Endothelial cell of hepatic sinusoid (primary cell): ENCODE results near the gene EPB41L2.
"Not testable (repeated sequence)": the region's sequence is repeated elsewhere in the genome, so short reads cannot be mapped to it uniquely, and the experiment has no call there.

Experiments
- in situ Hi-C: cut with HindIII; loops from 2 replicates; pipeline ENCODE4 v1.10.0; 2017; ENCODE audit warnings: low sequenced_read_pairs

EPB41L2 gene

GRCh38 chr6:131007286-131007685 is 55.8 kb downstream of the EPB41L2 start:
- in situ Hi-C loops: no loop called here

- in situ Hi-C loops: no loop called here
Observed at GRCh38 chr6:131005439-131006016, 57.5 kb downstream of the EPB41L2 start.

- in situ Hi-C loops: no loop called here
Observed at GRCh38 chr6:131004936-131005335, 58.1 kb downstream of the EPB41L2 start.

GRCh38 chr6:131004387-131004755 is 58.7 kb downstream of the EPB41L2 start:
- in situ Hi-C loops: no loop called here

- in situ Hi-C loops: no loop called here
Observed at GRCh38 chr6:131003488-131004386, 59.3 kb downstream of the EPB41L2 start.

- in situ Hi-C loops: no loop called here
Observed at GRCh38 chr6:131002661-131002980, 60.4 kb downstream of the EPB41L2 start.

GRCh38 chr6:131001945-131002660 is 60.9 kb downstream of the EPB41L2 start:
- in situ Hi-C loops: no loop called here

GRCh38 chr6:131001111-131001736 is 61.8 kb downstream of the EPB41L2 start:
- in situ Hi-C loops: no loop called here

- in situ Hi-C loops: no loop called here
Observed at GRCh38 chr6:131000544-131000943, 62.5 kb downstream of the EPB41L2 start.

- in situ Hi-C loops: loop anchor here (5.0 kb wide), 1 partner anchor 85 kb away; no protein-coding TSS in a partner anchor
Observed at GRCh38 chr6:130997061-130997753, 65.8 kb downstream of the EPB41L2 start.

GRCh38 chr6:130996635-130997034 is 66.4 kb downstream of the EPB41L2 start:
- in situ Hi-C loops: loop anchor here (5.0 kb wide), 1 partner anchor 86 kb away; no protein-coding TSS in a partner anchor

GRCh38 chr6:130995783-130996447 is 67.1 kb downstream of the EPB41L2 start:
- in situ Hi-C loops: loop anchor here (5.0 kb wide), 1 partner anchor 86 kb away; no protein-coding TSS in a partner anchor

GRCh38 chr6:130994319-130995097 is 68.5 kb downstream of the EPB41L2 start:
- in situ Hi-C loops: loop anchor here (5.0 kb wide), 2 partner anchors 68 to 88 kb away; partner anchors contain the start of gene EPB41L2

GRCh38 chr6:130993292-130993765 is 69.7 kb downstream of the EPB41L2 start:
- in situ Hi-C loops: loop anchor here (5.0 kb wide), 1 partner anchor 69 kb away; the partner anchor contains the start of gene EPB41L2

- in situ Hi-C loops: loop anchor here (5.0 kb wide), 1 partner anchor 71 kb away; the partner anchor contains the start of gene EPB41L2
Observed at GRCh38 chr6:130991422-130992137, 71.5 kb downstream of the EPB41L2 start.

- in situ Hi-C loops: not testable (repeated sequence)
Observed at GRCh38 chr6:130987539-130987938, 75.5 kb downstream of the EPB41L2 start.

GRCh38 chr6:130985115-130985514 is 77.9 kb downstream of the EPB41L2 start:
- in situ Hi-C loops: no loop called here

- in situ Hi-C loops: no loop called here
Observed at GRCh38 chr6:130982941-130983456, 80.0 kb downstream of the EPB41L2 start.
